HCT116 (cell line): ENCODE results near the gene PPP1R3C. TPM values are rescaled to one million over a fixed set of nuclear protein-coding genes. Genes with fewer than 3 reads are reported as not detected.

Source experiments
- ATAC-seq: fragments of 200-7000 bp; cut with Tn5 transposase; 2 replicates; pipeline ENCODE4 v1.9.1; 2020; ENCODE audit warnings: mild to moderate bottlenecking, moderate library complexity
- BruUV-seq: library from RNA; stranded (reverse); fragments of 400-500 nt; replicated peaks from 2 replicates; lab custom pipeline; 2021; lab: Mats Ljungman, UMichigan
- CTCF ChIA-PET: fragments of 300-600 bp; sonication (Branson Sonifier 250); formaldehyde crosslinking; loops from one replicate; lab custom pipeline; 2021; ENCODE audit warnings: antibody characterized with exemption; lab: Charles Lee
- POLR2A ChIA-PET: fragments of 300-600, 350-600 bp; sonication (Branson Sonifier 250); formaldehyde crosslinking; loops from one replicate; lab custom pipeline; 2021; ENCODE audit warnings: antibody characterized with exemption; lab: Charles Lee
- RAD21 ChIA-PET, 2 experiments: fragments of 300-600 bp; sonication (Branson Sonifier 250); formaldehyde crosslinking; loops; one replicate each; lab custom pipeline; 2023; ENCODE audit warnings: low total read pairs in 2 of 2; ENCODE audit not compliant: uncharacterized antibody in 2 of 2, unreplicated experiment in 2 of 2, low non-redundant PET in 1 of 2; lab: Charles Lee
- DNase-seq: peaks from one replicate; pipeline ENCODE4 v3.0.0-alpha.2; 2010; ENCODE audit warnings: low read depth, low spot score
- H2AFZ ChIP-seq: fragments of 200-600 bp; shearing (Covaris generic), sonication (generic); 2 replicates; pipeline ENCODE4 v1.6.1; 2017; ENCODE audit warnings: low read depth, mixed run types, mixed read lengths, antibody characterized with exemption, low read length; ENCODE audit not compliant: poor library complexity, severe bottlenecking
- H3K27ac ChIP-seq: 2 replicates; pipeline ENCODE4 v1.5.1; 2012; ENCODE audit warnings: low read depth, low read length
- H3K27me3 ChIP-seq: fragments of 200-600 bp; sonication (generic); 2 replicates; pipeline ENCODE4 v1.6.1; 2016; ENCODE audit warnings: mixed run types, low read length, mixed read lengths; ENCODE audit not compliant: insufficient read depth
- H3K36me3 ChIP-seq, 2 experiments: fragments of 200-500 bp in 1 of 2; fragments of 200-600 bp in 1 of 2; sonication (Bioruptor generic) in 1 of 2; sonication (generic) in 1 of 2; 2 replicates each; pipeline versions ENCODE4 v1.5.1 to v1.6.1; 2014 to 2016; ENCODE audit warnings: low read length in 2 of 2, inconsistent platforms in 1 of 2, mixed read lengths in 1 of 2, mixed run types in 1 of 2; ENCODE audit not compliant: insufficient read depth in 2 of 2, control insufficient read depth in 1 of 2
- H3K4me1 ChIP-seq, 2 experiments: fragments of 200-600 bp in 1 of 2; sonication (generic) in 1 of 2; 2 replicates each; pipeline versions ENCODE4 v1.5.1 to v1.6.1; 2012 to 2017; ENCODE audit warnings: low read length in 2 of 2, inconsistent platforms in 1 of 2, mild to moderate bottlenecking in 1 of 2, mixed read lengths in 1 of 2, mixed run types in 1 of 2, moderate library complexity in 1 of 2; ENCODE audit not compliant: insufficient read depth in 2 of 2, control insufficient read depth in 1 of 2
- H3K4me2 ChIP-seq: fragments of 200-600 bp; sonication (generic); 2 replicates; pipeline ENCODE4 v1.6.1; 2017; ENCODE audit warnings: mixed run types, low read length, mixed read lengths
- H3K4me3 ChIP-seq, 2 experiments: fragments of 200-600 bp in 1 of 2; sonication (generic) in 1 of 2; replicated peaks in 1 of 2; 2 replicates each; pipeline ENCODE4 v1.5.1; 2011 to 2016; ENCODE audit warnings: low read length in 2 of 2, control low read depth in 1 of 2, low read depth in 1 of 2, mild to moderate bottlenecking in 1 of 2, mixed read lengths in 1 of 2, mixed run types in 1 of 2
- H3K79me2 ChIP-seq: fragments of 200-600 bp; sonication (generic); 2 replicates; pipeline ENCODE4 v1.6.1; 2017; ENCODE audit warnings: mild to moderate bottlenecking, mixed run types, low read length, moderate library complexity, mixed read lengths; ENCODE audit not compliant: insufficient read depth
- H3K9ac ChIP-seq: fragments of 200-600 bp; sonication (generic); 2 replicates; pipeline ENCODE4 v1.6.1; 2016; ENCODE audit warnings: low read length, mixed read lengths
- H3K9me2 ChIP-seq: fragments of 200-600 bp; sonication (generic), shearing (Covaris generic); 2 replicates; pipeline ENCODE4 v1.6.1; 2017; ENCODE audit warnings: mixed run types, mild to moderate bottlenecking, moderate library complexity; ENCODE audit not compliant: insufficient read depth
- H3K9me3 ChIP-seq, 2 experiments: fragments of 200-500 bp in 1 of 2; fragments of 200-600 bp in 1 of 2; sonication (Bioruptor generic) in 1 of 2; sonication (generic) in 1 of 2; 2 replicates each; pipeline ENCODE4 v1.6.1; 2014 to 2017; ENCODE audit warnings: low read length in 2 of 2, mixed read lengths in 2 of 2, inconsistent platforms in 1 of 2, low read depth in 1 of 2, mild to moderate bottlenecking in 1 of 2, mixed run types in 1 of 2, moderate library complexity in 1 of 2; ENCODE audit not compliant: control insufficient read depth in 1 of 2, insufficient read depth in 1 of 2
- H4K20me1 ChIP-seq: fragments of 200-600 bp; sonication (generic), shearing (Covaris generic); 2 replicates; pipeline ENCODE4 v1.6.1; 2017; ENCODE audit warnings: mixed run types, mild to moderate bottlenecking, moderate library complexity; ENCODE audit not compliant: insufficient read depth
- CTCF ChIP-seq, 3 experiments: fragments of 200-600 bp in 1 of 3; sonication (generic) in 1 of 3; IDR thresholded peaks in 2 of 3; conservative IDR thresholded peaks in 1 of 3; 2 replicates each; pipeline ENCODE4 v1.5.1; 2012 to 2017; ENCODE audit warnings: low read depth in 2 of 3, low read length in 2 of 3, antibody characterized with exemption in 1 of 3, borderline replicate concordance in 1 of 3, control low read depth in 1 of 3, mild to moderate bottlenecking in 1 of 3, mixed read lengths in 1 of 3, mixed run types in 1 of 3, moderate library complexity in 1 of 3; ENCODE audit not compliant: insufficient read depth in 1 of 3
- EGR1 ChIP-seq: IDR thresholded peaks from 2 replicates; pipeline ENCODE4 v1.6.1; 2012; ENCODE audit warnings: low read depth
- ELF1 ChIP-seq: IDR thresholded peaks from 2 replicates; pipeline ENCODE4 v1.6.1; 2012; ENCODE audit warnings: low read depth, borderline replicate concordance
- EZH2phosphoT487 ChIP-seq: fragments of 200-600 bp; IDR thresholded peaks from 2 replicates; pipeline ENCODE4 v1.6.1; 2018; ENCODE audit warnings: antibody characterized with exemption, borderline replicate concordance
- FOSL1 ChIP-seq: IDR thresholded peaks from 2 replicates; pipeline ENCODE4 v1.6.1; 2012; ENCODE audit warnings: low read depth
- SP1 ChIP-seq: IDR thresholded peaks from 2 replicates; pipeline ENCODE4 v1.6.1; 2012; ENCODE audit warnings: low read depth
- TCF7L2 ChIP-seq: IDR thresholded peaks from 2 replicates; pipeline ENCODE4 v1.7.0; 2011; ENCODE audit warnings: borderline replicate concordance, inconsistent platforms; ENCODE audit not compliant: insufficient read depth, insufficient read length; ENCODE audit errors: extremely low read depth
- YY1 ChIP-seq: IDR thresholded peaks from 2 replicates; pipeline ENCODE4 v1.6.1; 2011; ENCODE audit warnings: low read length, low read depth, moderate library complexity, mild to moderate bottlenecking; ENCODE audit not compliant: insufficient replicate concordance; ENCODE audit errors: extremely low read depth
- ZNF274 ChIP-seq: fragments of 200-500 bp; sonication (Bioruptor generic); IDR thresholded peaks from 2 replicates; pipeline ENCODE4 v1.6.1; 2014; ENCODE audit warnings: mild to moderate bottlenecking, low read depth, low read length, inconsistent platforms
- intact Hi-C: fragments of 100-400 bp; cut with micrococcal nuclease; formaldehyde crosslinking; loops from 2 replicates; pipeline ENCODE4 v1.10.0; 2022
- total RNA-seq: library from RNA; stranded (reverse); gene quantifications from one replicate; pipeline ENCODE4 v1.2.1, GENCODE V29; 2021; ENCODE audit not compliant: unreplicated experiment

The PPP1R3C gene
- total RNA-seq, 1 experiment from 2014 or later = 0.20 TPM

GRCh38 chr10:91642831-91643692 is 10.2 kb upstream of the PPP1R3C start:
- ATAC-seq (0 out of 2 replicates have a peak, but pooled peaks have one; percentile 9), DNase-seq (no peak)
- Histone ChIP-seq H3K4me3 (no peak overlapping the region), H3K27me3 (no peaks in the 10 kb centered on the region), H2AFZ (peak overlapping the region; percentile 73), H3K4me2 (no peak overlapping the region), H3K36me3 (no peaks in the 10 kb centered on the region), H4K20me1 (no peaks in the 10 kb centered on the region), H3K9me3 (no peaks in the 10 kb centered on the region), H3K9me2 (no peaks in the 10 kb centered on the region), H3K27ac (no peak overlapping the region), H3K79me2 (no peaks in the 10 kb centered on the region), H3K9ac (no peak overlapping the region), H3K4me1 (no peaks in the 10 kb centered on the region)
- ChIA-PET RAD21 (interaction anchor here in 1 of 2 experiments (1.1 kb wide), 1 partner anchor 51 kb away, joined by 3 read pairs; no protein-coding TSS in a partner anchor), CTCF (interaction anchor here (0.7 to 3.8 kb wide), 9 partner anchors 8 to 345 kb away, joined by 3 to 25 read pairs (median 4); no protein-coding TSS in a partner anchor), POLR2A (no interaction called here)
- no peak for TF ChIP-seq ELF1
- TF ChIP-seq FOSL1 = no peak
- TF ChIP-seq YY1 = no peak
- BruUV-seq = no TSS peak
- intact Hi-C loops = loop anchor here (1.0 to 5.0 kb wide), 3 partner anchors 49 to 269 kb away; no protein-coding TSS in a partner anchor

- no peak overlapping the region for H3K9ac ChIP-seq
- no peaks in the 10 kb centered on the region for H3K36me3 ChIP-seq
- H3K4me3 ChIP-seq = no peak overlapping the region
- H3K4me1 ChIP-seq = no peaks in the 10 kb centered on the region
- H2AFZ ChIP-seq = no peak overlapping the region
- no peaks in the 10 kb centered on the region for H3K79me2 ChIP-seq
- intact Hi-C loops = loop anchor here (10.0 kb wide), 1 partner anchor 722 kb away; no protein-coding TSS in a partner anchor
- H3K4me2 ChIP-seq = no peak overlapping the region
- no peak for TF ChIP-seq SP1
- TF ChIP-seq CTCF (IDR thresholded peaks at IDR 0.05 in 2 of 3, conservative IDR thresholded peaks at IDR 0.05 in 1 of 3; ENCODE audit: borderline replicate concordance in 1 of 3, insufficient read depth in 1 of 3, low read depth in 2 of 3, low read length in 2 of 3) = no peak
- TF ChIP-seq EZH2phosphoT487 = no peak
- TF ChIP-seq TCF7L2 = no peak
- no peak for TF ChIP-seq YY1
- no peak for TF ChIP-seq ZNF274
- TF ChIP-seq ELF1 = no peak
- no peak for TF ChIP-seq EGR1
- no peaks in the 10 kb centered on the region for H3K9me2 ChIP-seq
- ChIA-PET RAD21 (interaction anchor here in 1 of 2 experiments (1.9 kb wide), 1 partner anchor 338 kb away, joined by 5 read pairs; no protein-coding TSS in a partner anchor), CTCF (interaction anchor here (0.6 to 3.9 kb wide), 6 partner anchors 8 to 339 kb away, joined by 3 to 25 read pairs (median 8); no protein-coding TSS in a partner anchor), POLR2A (no interaction called here)
- H3K27me3 ChIP-seq = no peaks in the 10 kb centered on the region
- no peak overlapping the region for H3K27ac ChIP-seq
- DNase-seq (no peak), ATAC-seq (no peak)
- BruUV-seq = no TSS peak
- no peaks in the 10 kb centered on the region for H3K9me3 ChIP-seq
- H4K20me1 ChIP-seq = no peaks in the 10 kb centered on the region
These were observed 4.0 kb upstream of the PPP1R3C start for GRCh38 chr10:91636892-91637291.
